MM.1S (cell line): ENCODE results near the gene RNGTT.

Source experiments
- DNase-seq: peaks from one replicate; pipeline ENCODE4 v3.0.0-alpha.2; 2015
- H2AFZ ChIP-seq: fragments of 300-600 bp; sonication (generic); 2 replicates; pipeline ENCODE4 v1.6.0; 2016; ENCODE audit warnings: antibody characterized with exemption, low read length
- H3F3A ChIP-seq: fragments of 300-600 bp; sonication (generic); 2 replicates; pipeline ENCODE4 v1.6.1; 2016; ENCODE audit warnings: mild to moderate bottlenecking, antibody characterized with exemption, low read length, moderate library complexity, mixed read lengths; ENCODE audit not compliant: insufficient read depth
- H3K27ac ChIP-seq: fragments of 300-600 bp; sonication (generic); 2 replicates; pipeline ENCODE4 v1.5.1; 2016; ENCODE audit warnings: mild to moderate bottlenecking, low read length
- H3K27me3 ChIP-seq: fragments of 300-600 bp; sonication (generic); replicated peaks from 2 replicates; pipeline ENCODE4 v1.6.0; 2016; ENCODE audit warnings: low read length; ENCODE audit not compliant: insufficient read depth
- H3K36me3 ChIP-seq: fragments of 300-600 bp; sonication (generic); replicated peaks from 2 replicates; pipeline ENCODE4 v1.6.1; 2016; ENCODE audit warnings: mild to moderate bottlenecking, low read length, mixed read lengths; ENCODE audit not compliant: insufficient read depth
- H3K4me1 ChIP-seq: fragments of 300-600 bp; sonication (generic); 2 replicates; pipeline ENCODE4 v1.6.1; 2016; ENCODE audit warnings: low read length, mixed read lengths
- H3K4me2 ChIP-seq: fragments of 300-600 bp; sonication (generic); 2 replicates; pipeline ENCODE4 v1.6.0; 2016; ENCODE audit warnings: low read depth, low read length
- H3K4me3 ChIP-seq: fragments of 300-600 bp; sonication (generic); 2 replicates; pipeline ENCODE4 v1.5.1; 2016; ENCODE audit warnings: low read length, mixed read lengths
- H3K79me2 ChIP-seq: fragments of 300-600 bp; sonication (generic); 2 replicates; pipeline ENCODE4 v1.6.1; 2016; ENCODE audit warnings: mixed run types, low read length, mixed read lengths
- H3K9ac ChIP-seq: fragments of 300-600 bp; sonication (generic); 2 replicates; pipeline ENCODE4 v1.6.1; 2016; ENCODE audit warnings: low read length, mixed read lengths
- H3K9me2 ChIP-seq: fragments of 300-600 bp; sonication (generic); replicated peaks from 2 replicates; pipeline ENCODE4 v1.6.1; 2016; ENCODE audit warnings: mild to moderate bottlenecking, low read length, mixed read lengths; ENCODE audit not compliant: insufficient read depth
- H3K9me3 ChIP-seq: fragments of 300-600 bp; sonication (generic); replicated peaks from 2 replicates; pipeline ENCODE4 v1.6.1; 2016; ENCODE audit warnings: mild to moderate bottlenecking, low read length, mixed read lengths; ENCODE audit not compliant: insufficient read depth
- H4K20me1 ChIP-seq: fragments of 300-600 bp; sonication (generic); 2 replicates; pipeline ENCODE4 v1.6.1; 2016; ENCODE audit warnings: mild to moderate bottlenecking, low read length, moderate library complexity, mixed read lengths; ENCODE audit not compliant: insufficient read depth
- EZH2 ChIP-seq: fragments of 300-600 bp; sonication (generic); optimal IDR thresholded peaks from 2 replicates; pipeline ENCODE3; 2017; ENCODE audit warnings: low read depth, mild to moderate bottlenecking, antibody characterized with exemption, low read length, mixed read lengths
- EZH2phosphoT487 ChIP-seq: fragments of 300-600 bp; sonication (generic); IDR thresholded peaks from 2 replicates; pipeline ENCODE4 v1.6.1; 2018; ENCODE audit warnings: antibody characterized with exemption, low read length
- TF ChIP-seq, protein P1 (sequence below): fragments of 300-600 bp; sonication (generic); IDR thresholded peaks from 2 replicates; pipeline ENCODE4 v1.5.1; 2016; ENCODE audit warnings: antibody characterized with exemption, low read length, mixed read lengths

Gene RNGTT

DNA sequence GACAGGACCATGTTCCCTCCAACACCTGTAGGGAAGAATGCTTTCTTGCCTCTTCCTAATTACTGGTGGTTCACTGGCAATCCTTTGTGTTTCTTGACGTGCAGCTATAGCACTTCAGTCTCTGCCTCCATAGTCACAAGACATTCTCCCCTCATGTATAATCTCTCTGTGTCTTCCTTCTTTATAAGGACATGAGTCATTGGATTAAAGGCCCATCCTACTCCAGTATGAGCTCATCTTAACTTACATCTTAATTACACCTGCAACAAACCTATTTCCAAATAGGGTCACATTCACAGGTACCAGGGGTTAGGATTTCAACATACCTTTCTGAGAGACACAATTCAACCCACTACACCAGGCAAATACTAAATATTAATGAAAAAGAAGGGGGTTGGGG, 213.6 kb downstream of the RNGTT start:
- Histone ChIP-seq H3K4me1 (no peaks in the 10 kb centered on the region), H2AFZ (no peak overlapping the region), H3K4me2 (no peak overlapping the region), H3F3A (no peaks in the 10 kb centered on the region), H3K9me3 (no peaks in the 10 kb centered on the region), H3K36me3 (no peaks in the 10 kb centered on the region; the same call in 1 of the 2 replicates), H3K27me3 (no peaks in the 10 kb centered on the region), H3K4me3 (no peak overlapping the region), H3K27ac (no peak overlapping the region), H3K9ac (no peak overlapping the region), H4K20me1 (no peaks in the 10 kb centered on the region), H3K79me2 (no peaks in the 10 kb centered on the region), H3K9me2 (no peaks in the 10 kb centered on the region)
- DNase-seq, result no peak
- TF ChIP-seq, protein P1, sequence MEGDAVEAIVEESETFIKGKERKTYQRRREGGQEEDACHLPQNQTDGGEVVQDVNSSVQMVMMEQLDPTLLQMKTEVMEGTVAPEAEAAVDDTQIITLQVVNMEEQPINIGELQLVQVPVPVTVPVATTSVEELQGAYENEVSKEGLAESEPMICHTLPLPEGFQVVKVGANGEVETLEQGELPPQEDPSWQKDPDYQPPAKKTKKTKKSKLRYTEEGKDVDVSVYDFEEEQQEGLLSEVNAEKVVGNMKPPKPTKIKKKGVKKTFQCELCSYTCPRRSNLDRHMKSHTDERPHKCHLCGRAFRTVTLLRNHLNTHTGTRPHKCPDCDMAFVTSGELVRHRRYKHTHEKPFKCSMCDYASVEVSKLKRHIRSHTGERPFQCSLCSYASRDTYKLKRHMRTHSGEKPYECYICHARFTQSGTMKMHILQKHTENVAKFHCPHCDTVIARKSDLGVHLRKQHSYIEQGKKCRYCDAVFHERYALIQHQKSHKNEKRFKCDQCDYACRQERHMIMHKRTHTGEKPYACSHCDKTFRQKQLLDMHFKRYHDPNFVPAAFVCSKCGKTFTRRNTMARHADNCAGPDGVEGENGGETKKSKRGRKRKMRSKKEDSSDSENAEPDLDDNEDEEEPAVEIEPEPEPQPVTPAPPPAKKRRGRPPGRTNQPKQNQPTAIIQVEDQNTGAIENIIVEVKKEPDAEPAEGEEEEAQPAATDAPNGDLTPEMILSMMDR, result no peak
- TF ChIP-seq EZH2phosphoT487 (no peak), EZH2 (no peak)

DNA sequence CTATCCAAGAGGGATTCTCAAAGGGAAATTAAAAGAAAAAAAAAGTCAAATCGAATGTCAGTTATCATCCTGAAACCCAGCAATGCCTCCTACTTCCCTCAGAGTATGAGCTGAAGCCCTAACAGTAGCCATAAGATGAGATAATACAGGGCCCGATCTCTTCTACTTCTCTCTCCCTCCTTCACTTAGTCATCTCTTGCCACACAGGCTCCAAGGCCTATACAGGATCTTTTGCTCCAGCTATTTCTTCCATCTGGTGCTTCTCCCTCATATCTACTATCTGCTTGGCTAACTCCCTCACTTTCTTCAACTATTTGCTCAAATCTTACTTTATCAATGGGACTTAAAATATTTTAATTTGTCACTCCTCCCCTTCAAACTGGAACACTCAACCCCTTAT, 215.3 kb downstream of the RNGTT start:
- Histone ChIP-seq H3F3A (no peaks in the 10 kb centered on the region), H3K4me2 (no peak overlapping the region), H2AFZ (no peak overlapping the region), H3K9me3 (no peaks in the 10 kb centered on the region), H4K20me1 (no peaks in the 10 kb centered on the region), H3K4me1 (no peaks in the 10 kb centered on the region), H3K4me3 (no peak overlapping the region), H3K9ac (no peak overlapping the region), H3K9me2 (no peaks in the 10 kb centered on the region), H3K27ac (no peak overlapping the region), H3K27me3 (no peaks in the 10 kb centered on the region), H3K79me2 (no peaks in the 10 kb centered on the region), H3K36me3 (no peaks in the 10 kb centered on the region)
- TF ChIP-seq EZH2phosphoT487 (no peak), EZH2 (no peak)
- TF ChIP-seq, protein P1, result no peak
- no peak for DNase-seq

DNA sequence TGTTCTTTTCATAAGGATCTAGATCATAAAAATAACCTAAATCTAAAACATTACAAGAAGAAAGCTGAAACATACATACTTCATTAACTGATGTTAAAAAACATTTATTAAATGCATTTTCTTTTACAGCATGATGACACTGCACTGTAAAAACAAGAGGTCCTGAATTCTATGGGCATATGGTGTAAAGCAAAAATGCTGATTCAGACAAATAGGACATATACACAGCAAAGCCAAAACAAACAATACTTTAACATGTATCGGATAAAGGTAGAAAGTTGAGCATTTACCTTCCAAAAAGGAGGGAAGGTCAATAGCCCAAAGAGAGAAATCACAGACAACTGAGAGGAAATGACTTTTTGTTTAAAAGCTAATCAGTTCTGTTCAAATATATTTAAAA, 221.5 kb downstream of the RNGTT start:
- no peak overlapping the region for H2AFZ ChIP-seq
- TF ChIP-seq EZH2, result no peak
- TF ChIP-seq, protein P1, result no peak
- TF ChIP-seq EZH2phosphoT487, result no peak
- DNase-seq, result no peak

More for the DNA sequence above, 221.5 kb downstream of the RNGTT start:
- Histone ChIP-seq H3K79me2 (no peaks in the 10 kb centered on the region), H3K9ac (no peak overlapping the region), H3K9me3 (no peaks in the 10 kb centered on the region), H3K4me3 (no peak overlapping the region), H3K9me2 (no peaks in the 10 kb centered on the region), H3F3A (no peaks in the 10 kb centered on the region), H3K36me3 (no peaks in the 10 kb centered on the region), H3K27me3 (no peaks in the 10 kb centered on the region), H4K20me1 (no peaks in the 10 kb centered on the region), H3K27ac (no peak overlapping the region), H3K4me2 (no peak overlapping the region), H3K4me1 (no peaks in the 10 kb centered on the region)
